Measurements from ENCODE around the gene KCNJ12.

Gene KCNJ12

DNA sequence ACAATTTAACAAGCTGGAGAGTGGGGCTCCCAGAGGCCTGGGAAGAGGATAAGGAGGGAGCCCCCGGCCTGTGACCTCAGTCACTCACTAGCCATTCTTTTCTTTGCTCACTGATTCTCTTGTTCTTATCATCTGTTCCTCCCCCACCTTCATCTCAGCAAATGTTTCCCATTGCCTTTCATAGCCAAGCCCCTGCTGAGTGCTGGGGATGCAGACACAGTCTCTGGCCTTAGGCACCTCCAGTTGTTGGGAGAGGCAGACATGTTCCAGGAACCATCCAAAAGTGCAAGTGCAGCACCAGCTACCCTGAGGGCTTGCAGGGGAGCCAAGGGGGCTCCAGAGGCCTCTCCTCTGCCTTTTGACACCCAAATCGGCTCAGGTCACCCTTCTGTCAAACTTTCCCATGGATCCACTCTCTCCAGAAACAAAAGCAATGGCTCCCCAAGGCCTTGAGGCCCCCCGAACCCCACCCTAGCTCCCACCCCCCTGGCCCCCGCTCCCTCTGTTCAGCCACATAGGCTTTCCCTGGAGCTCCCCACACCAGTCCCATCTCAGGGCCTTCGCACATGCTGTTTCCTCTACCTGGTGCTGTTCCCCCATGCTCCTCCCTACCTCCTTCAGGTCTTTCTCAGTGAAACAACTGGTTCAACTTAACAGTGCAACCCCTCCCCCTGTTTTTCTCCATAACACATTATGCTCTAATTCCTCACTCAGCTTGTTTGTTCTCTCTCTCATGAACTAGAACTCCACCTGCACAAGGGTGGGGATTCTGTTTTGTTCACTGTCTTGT is 14.9 kb upstream of the KCNJ12 start:
- intact Hi-C loops (cut with DNase I), result no loop called here

DNA sequence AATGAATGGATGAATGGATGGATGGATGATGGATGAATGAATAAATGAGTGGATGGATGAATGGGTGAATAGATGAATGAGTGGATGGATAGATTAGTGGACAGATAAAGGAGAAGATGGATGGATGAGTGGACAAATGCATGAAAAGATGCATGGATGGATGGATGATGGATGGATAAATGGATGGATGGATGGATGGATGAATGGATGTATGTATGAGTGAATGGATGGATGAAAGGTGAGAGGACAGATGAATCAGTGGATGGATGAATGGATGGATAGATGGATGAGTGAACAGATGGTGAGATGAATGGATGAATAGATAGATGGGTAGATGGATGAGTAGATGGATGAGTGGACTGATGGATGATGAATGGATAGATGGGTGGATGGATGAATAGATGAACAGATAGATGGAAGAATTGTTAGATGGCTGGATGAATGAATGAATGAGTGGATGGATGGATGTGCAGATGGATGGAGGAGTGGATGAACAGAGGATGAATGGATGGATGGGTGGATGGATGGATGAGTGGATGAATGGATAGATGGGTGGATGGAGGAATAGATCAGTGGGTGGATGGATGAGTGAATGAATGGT is 13.7 kb upstream of the KCNJ12 start:
- intact Hi-C loops (cut with DNase I), result no loop called here
- DNase-seq, result no peak

More for the DNA sequence above, 14.9 kb upstream of the KCNJ12 start:
- DNase-seq, result no peak

DNA sequence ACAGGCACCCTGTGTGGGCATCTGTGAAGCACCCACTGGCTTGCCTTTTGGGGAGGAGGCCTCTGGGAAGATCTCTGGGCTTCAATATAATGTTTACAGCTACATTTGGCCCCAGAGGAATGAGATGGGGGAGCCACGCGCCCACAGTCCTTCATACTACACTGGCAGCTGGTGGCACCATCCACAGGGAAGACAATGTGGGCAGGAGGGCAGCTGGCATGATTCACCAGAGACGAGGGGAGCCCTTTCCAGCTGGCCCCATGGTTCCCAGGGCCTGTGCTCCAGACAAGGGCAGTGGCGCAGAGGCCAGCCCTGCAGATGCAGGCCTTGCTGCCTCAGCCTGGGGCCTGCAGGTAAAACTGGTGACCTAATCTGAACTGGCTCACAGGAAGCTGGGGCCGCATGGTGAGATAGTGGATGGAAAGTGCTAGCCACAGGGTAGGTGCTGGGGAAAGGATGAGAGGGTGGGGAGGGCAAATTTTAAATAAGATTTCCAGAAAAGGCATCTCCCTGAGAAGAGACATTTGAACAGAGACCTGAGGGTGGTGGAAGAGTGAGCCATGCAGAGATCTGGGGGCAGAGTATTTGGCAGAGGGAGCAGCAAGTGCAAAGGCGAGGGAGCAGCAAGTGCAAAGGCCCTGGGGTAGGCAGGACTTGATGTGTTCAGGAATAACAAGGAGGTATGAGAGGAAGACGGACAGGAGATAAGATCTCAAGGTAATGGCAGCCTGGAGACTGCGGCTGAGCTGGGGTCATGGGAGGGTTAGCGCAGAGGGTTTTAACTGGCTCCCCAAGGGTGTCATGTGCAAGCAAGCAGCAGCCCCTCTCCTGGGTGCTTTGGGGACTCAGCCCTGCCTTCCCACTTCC is 12.1 kb upstream of the KCNJ12 start:
- intact Hi-C loops (cut with DNase I), result no loop called here
- no peak for DNase-seq

DNA sequence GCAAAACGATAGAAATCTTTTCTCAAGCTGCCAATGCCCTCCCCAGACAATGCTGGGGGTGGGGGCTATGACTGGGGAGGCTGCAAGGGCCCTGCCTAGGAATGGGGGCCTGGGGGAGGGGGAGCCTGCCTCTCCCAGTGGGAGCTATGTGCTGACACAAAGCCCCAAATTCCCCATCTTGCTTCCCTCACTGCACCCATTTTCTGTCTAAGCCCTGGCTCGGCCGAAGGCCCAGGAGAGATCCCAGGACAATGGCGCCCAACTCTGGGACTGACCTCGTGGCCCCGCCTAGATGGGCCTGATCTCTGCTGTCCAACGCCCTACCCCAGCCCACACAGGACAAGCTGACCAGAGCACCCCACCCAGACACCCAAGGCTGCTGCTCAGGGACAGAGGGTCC is 11.1 kb upstream of the KCNJ12 start:
- intact Hi-C loops (cut with DNase I), result no loop called here
- DNase-seq, result no peak

DNA sequence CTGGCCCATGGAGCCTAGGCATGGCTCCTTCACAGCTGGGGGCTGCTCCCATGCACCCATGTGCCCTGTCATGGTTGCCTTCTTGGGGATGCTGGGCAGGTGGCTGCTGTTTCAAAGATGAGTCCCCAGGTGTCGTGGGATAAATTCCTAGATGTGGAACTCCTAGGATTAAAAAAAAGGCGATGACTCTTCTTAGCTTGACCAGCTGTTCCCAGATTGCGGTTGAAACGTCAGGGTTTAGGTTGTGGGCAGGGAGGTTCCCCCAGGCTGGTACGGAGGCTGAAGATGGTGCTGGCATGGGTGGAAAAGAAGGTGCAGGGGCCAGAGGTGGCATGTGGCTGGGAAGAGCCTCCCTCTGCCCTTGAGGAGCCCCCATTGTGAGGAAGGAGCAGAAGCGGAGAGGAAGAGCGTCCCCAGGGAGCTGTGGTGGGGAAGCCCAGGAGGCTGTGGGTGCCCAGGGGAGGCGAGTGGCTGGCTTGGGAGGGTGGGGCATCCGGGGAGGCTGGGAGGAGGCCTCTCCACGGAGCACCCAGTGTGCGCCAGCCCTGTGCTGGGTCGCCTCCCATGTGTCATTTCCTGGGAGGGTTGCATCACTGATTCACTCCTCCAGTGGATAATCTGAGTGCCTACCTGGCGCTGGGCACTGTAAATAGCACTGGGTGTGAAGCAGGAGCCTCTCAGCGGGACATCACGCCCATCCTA is 7.5 kb upstream of the KCNJ12 start:
- intact Hi-C loops (cut with DNase I), result no loop called here
- DNase-seq, result no peak

DNA sequence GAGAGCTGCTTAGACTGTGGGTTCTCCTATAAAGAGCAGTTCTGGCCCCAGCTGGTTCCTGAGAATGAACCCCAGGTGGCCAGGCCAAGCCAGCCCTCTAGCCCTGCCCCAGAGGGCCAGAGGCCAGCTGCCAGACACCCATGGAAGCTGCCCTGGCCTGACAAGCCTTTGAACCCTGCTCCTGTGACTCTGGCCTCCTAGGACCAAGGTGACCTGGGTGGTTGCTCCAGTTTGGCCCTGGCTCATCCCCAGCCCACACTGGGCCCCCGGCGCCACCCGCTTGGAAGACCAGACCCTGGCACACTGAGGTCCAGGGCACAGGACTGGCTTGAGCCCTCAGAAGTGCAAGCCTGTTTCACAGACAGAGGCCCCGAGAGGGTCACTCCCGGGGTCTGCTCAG is 6.8 kb upstream of the KCNJ12 start:
- no peak for DNase-seq
- intact Hi-C loops (cut with DNase I), result no loop called here

DNA sequence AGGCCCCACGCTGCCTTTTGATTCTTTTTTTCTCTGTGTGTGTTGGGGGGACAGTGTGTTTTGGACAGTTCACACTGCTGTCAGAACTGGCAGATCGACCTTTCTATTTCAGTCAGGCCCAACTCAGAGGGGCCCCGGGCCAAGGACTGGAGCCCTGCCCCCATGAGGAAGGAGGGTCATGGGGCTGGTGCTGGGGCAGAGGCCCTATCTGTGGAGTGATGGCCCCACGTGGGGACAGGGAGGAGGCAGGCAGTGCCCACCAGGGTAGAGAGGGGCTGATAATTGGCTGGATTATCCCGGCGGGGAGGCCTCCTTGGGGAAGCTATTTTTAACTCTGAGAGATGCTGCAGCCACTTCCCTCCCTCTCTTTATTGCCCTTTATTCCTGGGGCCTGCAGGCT is 5.7 kb upstream of the KCNJ12 start:
- DNase-seq, result no peak
- intact Hi-C loops (cut with DNase I), result no loop called here

DNA sequence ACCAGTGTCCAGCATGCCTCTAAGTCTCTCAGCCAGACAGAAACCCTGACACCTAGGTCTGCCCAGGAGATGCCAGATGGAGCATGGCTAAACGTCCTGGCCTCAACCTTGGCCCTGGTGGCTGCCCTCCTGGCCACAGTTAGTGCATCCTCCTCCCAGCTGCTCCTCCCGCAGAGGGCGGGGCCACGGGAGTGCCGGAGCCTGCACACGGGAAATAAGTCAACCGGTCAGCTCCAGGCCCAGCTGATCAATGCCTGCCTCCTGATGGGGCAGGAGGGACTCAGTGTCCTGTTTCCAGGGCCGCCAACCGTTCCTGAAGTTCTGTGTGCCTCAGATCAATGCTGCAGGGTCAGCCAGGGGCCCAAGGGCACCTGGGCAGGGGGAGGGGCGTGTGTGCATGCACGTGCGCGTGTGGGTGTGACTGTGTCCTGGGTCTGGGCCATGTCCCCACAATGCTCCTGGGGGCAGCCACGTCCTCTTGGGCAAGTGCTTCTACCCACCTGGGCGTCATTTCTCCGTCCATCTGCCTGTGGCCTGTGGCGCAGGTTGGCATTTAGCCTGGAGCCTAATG is 4.6 kb upstream of the KCNJ12 start:
- DNase-seq, result no peak
- intact Hi-C loops (cut with DNase I), result no loop called here

DNA sequence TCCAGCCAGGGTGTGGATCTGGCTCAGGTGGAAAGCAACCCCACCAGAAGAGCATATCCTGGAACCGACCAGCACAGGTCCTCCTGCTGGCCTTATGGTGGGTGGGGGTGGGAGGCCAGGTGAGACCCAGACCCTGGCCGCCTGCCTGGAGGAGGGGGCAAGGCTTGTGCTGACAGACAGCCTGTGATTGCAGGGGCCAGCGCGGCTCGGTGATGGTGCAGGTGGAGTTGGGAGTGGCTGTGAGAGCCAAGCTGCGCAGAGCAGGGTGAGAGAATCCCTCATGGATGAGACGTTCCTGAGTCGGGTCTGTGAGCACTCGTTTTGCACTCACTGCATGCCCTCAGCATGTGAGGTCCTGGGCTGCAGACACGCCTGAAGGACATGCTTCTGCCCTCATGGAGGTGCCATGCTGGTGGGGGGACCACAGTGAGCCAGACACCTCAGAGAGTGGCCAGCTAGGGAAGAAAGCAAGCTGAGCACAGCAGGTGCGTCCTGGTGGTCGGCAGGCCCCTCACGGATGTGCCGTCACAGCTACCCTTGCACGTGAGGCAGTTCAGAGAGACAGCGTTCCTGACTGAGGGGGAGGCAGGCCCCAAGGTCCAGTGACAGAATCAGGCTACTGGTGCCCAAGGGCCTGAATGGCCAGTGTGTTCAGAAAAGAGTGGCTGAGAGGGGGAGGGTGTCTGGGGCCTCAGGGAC is 3.8 kb upstream of the KCNJ12 start:
- intact Hi-C loops (cut with DNase I), result no loop called here
- DNase-seq, result no peak

DNA sequence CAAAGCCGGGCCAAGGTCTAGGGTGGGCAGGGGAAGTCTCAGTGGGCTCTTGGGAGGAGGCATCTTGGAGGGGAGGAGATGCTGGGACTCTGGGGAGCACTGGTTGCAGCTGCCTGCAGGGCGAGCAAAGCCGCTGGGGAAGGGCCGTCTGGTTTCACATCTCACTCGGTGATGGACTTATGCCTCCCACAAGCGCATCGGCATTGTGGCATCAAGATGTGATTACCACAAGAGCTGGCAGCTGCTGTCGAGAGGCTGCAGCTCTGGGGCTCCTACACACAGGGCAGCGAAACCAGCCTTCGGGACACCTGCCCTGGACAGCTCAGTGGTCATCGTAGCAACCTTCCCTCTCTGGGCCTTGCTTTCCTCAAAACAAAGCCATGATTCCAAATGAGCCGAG is 3.1 kb upstream of the KCNJ12 start:
- DNase-seq, result no peak
- intact Hi-C loops (cut with DNase I), result no loop called here

DNA sequence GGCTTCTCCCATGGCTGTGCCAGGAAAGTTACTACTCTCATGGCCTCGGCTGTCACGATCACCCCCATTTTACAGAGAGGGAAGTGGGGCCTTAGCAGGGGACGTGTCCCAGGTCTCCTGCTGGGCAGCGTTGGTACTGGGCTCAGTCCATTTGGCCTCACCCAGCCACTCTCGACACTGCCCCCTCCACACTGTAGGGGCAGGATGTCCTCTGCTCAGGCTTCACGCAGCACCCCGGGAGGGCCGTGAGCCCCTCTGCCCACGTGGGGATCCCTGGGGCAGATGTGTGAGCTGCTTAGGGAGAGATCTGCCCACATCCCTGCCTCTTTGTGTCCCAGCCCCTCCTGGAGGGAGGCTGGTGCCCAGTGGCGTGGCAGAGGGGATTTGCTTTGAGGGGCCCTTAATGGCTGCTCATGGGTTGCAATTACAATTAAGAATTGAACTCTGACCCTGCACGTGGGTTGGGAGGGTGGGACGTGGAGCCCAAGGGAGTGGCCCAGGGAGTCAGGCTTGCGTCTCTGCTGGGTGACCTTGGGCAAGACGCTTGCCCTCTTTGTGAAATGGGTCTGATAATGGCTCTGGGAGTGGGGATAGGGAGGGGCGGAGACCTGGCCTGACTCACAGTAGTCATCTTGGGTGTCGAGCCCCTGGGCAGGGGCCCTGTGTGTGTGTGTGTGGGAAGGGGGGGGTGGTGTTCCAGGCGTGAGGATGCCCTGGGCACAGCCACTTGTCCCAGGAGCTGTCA is 2.3 kb upstream of the KCNJ12 start:
- DNase-seq, result no peak
- intact Hi-C loops (cut with DNase I), result no loop called here

DNA sequence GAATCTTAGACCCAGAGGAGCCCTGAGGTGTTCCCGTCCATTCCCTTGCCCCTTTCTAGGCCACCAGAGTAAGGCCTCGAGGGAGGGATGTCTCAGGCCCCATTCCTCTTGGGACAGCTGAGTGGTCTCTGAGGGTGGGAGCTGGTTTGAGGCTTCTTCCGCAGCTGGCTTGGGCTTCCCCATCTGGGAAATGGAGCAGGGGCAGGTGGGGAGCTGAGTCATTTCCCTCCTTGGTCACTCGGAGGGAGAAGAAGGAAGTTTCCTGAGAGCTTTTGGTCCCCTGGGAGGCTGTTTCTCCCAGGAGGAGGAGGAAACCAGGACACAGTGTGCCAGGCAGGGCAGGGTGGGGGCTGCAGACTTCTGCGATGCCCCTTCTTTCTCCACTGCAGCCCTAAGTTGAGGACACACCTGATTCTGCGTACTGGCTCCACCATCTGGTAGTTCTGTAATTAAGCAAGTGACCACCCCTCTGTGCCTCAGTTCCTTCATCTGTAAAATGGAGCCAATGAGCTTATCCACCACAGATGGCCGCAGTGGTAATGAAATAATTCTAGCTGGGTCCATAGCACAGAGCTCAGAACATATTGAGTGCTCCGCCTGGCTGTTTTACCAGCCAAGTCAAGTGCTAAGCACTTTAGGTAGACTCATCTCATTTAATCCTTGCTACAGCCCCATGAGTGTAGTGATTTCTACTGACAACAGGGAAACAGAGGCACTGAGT is 1.6 kb upstream of the KCNJ12 start:
- intact Hi-C loops (cut with DNase I), result no loop called here
- no peak for DNase-seq

DNA sequence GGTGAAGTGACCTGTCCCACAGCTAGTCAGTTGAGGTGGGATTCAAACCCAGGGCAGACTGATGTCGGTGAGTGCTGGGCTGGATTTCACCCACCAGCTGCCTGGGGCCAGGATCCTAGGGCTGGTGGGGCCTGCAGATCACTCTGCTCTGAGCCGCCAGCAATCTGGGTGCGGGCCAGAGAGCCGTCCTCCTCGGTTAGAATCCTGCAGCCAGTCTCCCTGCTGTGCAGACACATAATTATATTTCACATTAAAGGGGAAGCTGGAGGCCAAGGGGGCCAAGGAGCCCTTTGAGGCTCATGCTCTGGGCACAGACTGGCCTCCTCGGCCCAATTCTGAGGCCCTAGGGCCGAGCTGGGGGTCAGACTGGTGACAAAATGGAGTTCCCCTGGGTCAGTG is 996 bp upstream of the KCNJ12 start:
- no peak for DNase-seq
- intact Hi-C loops (cut with DNase I), result no loop called here

DNA sequence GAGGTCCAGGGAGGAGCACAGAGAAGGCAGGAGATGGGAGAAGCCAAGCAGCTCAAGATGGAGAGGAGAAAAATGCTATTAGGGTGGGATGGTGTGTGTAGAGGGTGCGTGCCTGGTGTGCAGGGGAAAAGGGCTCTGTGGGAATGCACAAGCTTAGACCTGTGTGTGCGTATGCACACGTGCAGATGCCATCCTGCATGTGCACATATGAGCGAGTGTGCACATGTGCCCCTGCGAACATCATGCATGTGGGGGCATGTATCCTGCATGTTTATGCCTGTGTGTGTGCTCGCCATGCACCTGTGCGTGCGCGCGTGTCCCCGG is 438 bp upstream of the KCNJ12 start:
- no peak for DNase-seq
- intact Hi-C loops (cut with DNase I), result no loop called here

DNA sequence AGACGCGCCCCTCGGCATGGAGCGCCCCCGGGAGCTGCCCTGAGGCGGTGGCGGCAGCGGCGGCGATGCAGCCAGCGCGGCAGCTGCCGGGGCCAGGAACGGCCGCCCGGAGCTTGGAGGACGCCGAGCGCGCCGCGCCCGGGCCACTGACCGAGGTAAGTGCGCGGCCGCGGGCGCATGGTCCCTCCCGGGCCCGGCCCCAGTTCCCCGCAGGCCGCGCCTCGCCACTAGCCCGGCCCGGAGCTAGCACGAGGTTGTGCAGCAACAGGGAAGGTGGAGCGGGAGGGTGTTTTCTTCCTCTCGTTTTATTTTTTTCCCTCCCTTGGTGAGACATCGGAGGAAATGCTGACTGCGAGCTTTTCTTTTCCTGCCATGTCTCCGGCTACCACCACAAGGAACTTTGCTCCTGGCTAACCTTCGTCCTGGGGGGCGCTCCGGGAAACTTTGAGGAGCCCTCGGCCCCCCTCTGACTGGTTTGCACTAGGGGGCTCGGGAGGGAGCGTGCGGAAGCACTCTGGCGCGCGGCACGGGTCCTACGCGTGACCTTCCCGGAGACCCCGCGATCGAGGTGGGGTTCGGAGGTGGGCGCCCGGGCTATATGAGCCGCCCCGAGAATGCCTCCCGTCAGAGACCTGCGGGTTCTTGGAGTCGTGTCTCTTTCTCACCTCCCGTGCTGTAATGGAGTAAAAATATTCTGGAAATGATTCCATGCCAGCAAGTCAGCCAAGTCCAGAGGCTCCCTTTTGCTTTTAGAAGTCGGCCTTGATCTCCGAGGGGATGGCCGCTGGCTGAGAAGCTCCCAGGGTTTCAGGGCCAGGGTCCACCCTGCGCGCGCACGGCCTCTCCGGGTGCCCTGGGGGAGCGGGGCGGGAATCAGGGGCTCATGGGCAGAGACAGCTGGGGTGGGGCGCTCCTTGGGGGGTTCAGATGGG is 868 bp downstream of the KCNJ12 start:
- peak in 6 of 42 donors; percentile 12 to 49 (median 20) for DNase-seq
- intact Hi-C loops (cut with DNase I), result no loop called here

DNA sequence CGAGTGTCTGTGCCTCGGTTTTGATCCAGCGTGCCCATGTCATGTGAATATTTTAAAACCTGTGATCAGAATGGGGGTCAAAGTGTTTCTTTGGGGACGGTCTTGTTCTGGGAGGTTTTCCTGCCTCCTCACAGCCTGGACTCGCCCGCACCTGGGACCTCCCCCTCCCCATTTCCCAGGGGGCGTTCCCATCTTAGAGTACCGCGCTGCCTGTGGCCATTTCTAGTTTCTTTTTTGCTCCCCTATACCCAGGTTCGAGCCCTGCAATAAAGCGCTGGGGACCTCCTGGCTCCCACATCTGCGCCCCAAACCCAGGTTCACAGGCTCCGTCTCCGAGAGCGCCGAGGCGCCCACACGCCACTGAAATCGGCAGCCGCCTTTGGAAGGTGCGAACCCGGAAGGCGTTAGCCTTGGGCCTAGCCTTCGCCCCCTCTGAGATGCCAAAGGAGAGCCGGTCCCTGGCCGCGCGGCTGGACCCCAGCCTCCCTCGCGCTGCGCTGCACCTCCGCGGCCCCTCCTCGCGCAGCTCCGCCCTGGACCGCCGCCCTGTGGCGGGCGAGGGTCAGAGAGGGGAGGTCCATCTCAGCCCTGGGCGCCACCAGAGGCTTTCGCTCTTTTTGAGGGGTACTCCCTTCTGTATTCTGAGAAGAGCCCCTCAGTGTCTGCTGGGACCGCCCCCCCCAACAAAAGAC is 1.7 kb downstream of the KCNJ12 start:
- no peak for DNase-seq
- intact Hi-C loops (cut with DNase I), result no loop called here
